Neural cell (in vitro differentiated cells): ENCODE data around the gene KDM4C. TPM values are rescaled to one million over a fixed set of nuclear protein-coding genes. Genes with fewer than 3 reads are reported as not detected.

Experiments used
- H2AFZ ChIP-seq: fragments of 200-600, 300-800 bp; sonication (generic), shearing (Covaris generic); 2 replicates; pipeline ENCODE4 v1.6.0; 2014; ENCODE audit warnings: low read depth, mild to moderate bottlenecking, antibody characterized with exemption, low read length, moderate library complexity
- H3F3A ChIP-seq: fragments of 200-600 bp; shearing (Covaris generic); 2 replicates; pipeline ENCODE4 v1.6.1; 2016; ENCODE audit warnings: mild to moderate bottlenecking, moderate library complexity, mixed read lengths, antibody characterized with exemption, low read length; ENCODE audit not compliant: insufficient read depth, poor library complexity, severe bottlenecking
- H3K27ac ChIP-seq: fragments of 200-600, 300-800 bp; sonication (generic), shearing (Covaris generic); 2 replicates; pipeline ENCODE4 v1.5.1; 2014; ENCODE audit warnings: mild to moderate bottlenecking, low read length, moderate library complexity
- H3K27me3 ChIP-seq: fragments of 300-800, 200-600 bp; sonication (generic), shearing (Covaris generic); 2 replicates; pipeline ENCODE4 v1.6.0; 2014; ENCODE audit warnings: mild to moderate bottlenecking, low read depth, low read length, moderate library complexity; ENCODE audit not compliant: insufficient read depth
- H3K36me3 ChIP-seq: fragments of 300-800, 200-600 bp; sonication (generic), shearing (Covaris generic); 2 replicates; pipeline ENCODE4 v1.5.1; 2014; ENCODE audit warnings: mild to moderate bottlenecking, antibody characterized with exemption, low read length, moderate library complexity; ENCODE audit not compliant: insufficient read depth
- H3K4me2 ChIP-seq: fragments of 300-800, 200-600 bp; sonication (generic), shearing (Covaris generic); 2 replicates; pipeline ENCODE4 v1.6.0; 2014; ENCODE audit warnings: mild to moderate bottlenecking, low read length
- H3K4me3 ChIP-seq: fragments of 300-800, 200-600 bp; sonication (generic), shearing (Covaris generic); 2 replicates; pipeline ENCODE4 v1.5.1; 2014; ENCODE audit warnings: mild to moderate bottlenecking, low read length, moderate library complexity
- H3K79me2 ChIP-seq: fragments of 200-600 bp; shearing (Covaris generic); replicated peaks from 2 replicates; pipeline ENCODE4 v1.6.0; 2014; ENCODE audit warnings: mild to moderate bottlenecking, low read length, moderate library complexity; ENCODE audit not compliant: insufficient read depth
- H3K9ac ChIP-seq: fragments of 300-800, 200-600 bp; sonication (generic), shearing (Covaris generic); 2 replicates; pipeline ENCODE4 v1.6.1; 2016; ENCODE audit warnings: mild to moderate bottlenecking, low read length, mixed read lengths
- H3K9me2 ChIP-seq: fragments of 200-600 bp; shearing (Covaris generic); 2 replicates; pipeline ENCODE4 v1.6.1; 2016; ENCODE audit warnings: mild to moderate bottlenecking, low read length, mixed read lengths; ENCODE audit not compliant: insufficient read depth
- H3K9me3 ChIP-seq: fragments of 200-600, 300-800 bp; sonication (generic), shearing (Covaris generic); 2 replicates; pipeline ENCODE4 v1.6.1; 2016; ENCODE audit warnings: mild to moderate bottlenecking, mixed run types, low read length, moderate library complexity, mixed read lengths
- H4K20me1 ChIP-seq: fragments of 200-600 bp; shearing (Covaris generic); 2 replicates; pipeline ENCODE4 v1.6.1; 2016; ENCODE audit warnings: mild to moderate bottlenecking, mixed run types; ENCODE audit not compliant: insufficient read depth
- EP300 ChIP-seq: fragments of 450-650 bp; conservative IDR thresholded peaks from 2 replicates; pipeline ENCODE4 v1.6.1; 2014; ENCODE audit warnings: antibody characterized with exemption, mild to moderate bottlenecking, moderate library complexity; ENCODE audit not compliant: poor library complexity, severe bottlenecking
- EZH2 ChIP-seq: fragments of 200-600, 300-800 bp; shearing (Covaris generic), sonication (generic); IDR thresholded peaks from 2 replicates; pipeline ENCODE4 v1.6.1; 2014; ENCODE audit warnings: antibody characterized with exemption, low read length, borderline replicate concordance, mild to moderate bottlenecking; ENCODE audit not compliant: insufficient read depth, poor library complexity, severe bottlenecking
- MXI1 ChIP-seq: fragments of 450-650 bp; conservative IDR thresholded peaks from 2 replicates; pipeline ENCODE4 v1.6.1; 2014; ENCODE audit warnings: antibody characterized with exemption, mild to moderate bottlenecking; ENCODE audit not compliant: poor library complexity, severe bottlenecking
- POLR2AphosphoS5 ChIP-seq: IDR thresholded peaks from 2 replicates; pipeline ENCODE4 v1.6.1; 2012
- RAD21 ChIP-seq: fragments of 450-650 bp; conservative IDR thresholded peaks from 2 replicates; pipeline ENCODE4 v1.6.1; 2014; ENCODE audit warnings: antibody characterized with exemption, mild to moderate bottlenecking, moderate library complexity
- SMC3 ChIP-seq: fragments of 450-650 bp; conservative IDR thresholded peaks from 2 replicates; pipeline ENCODE4 v1.6.1; 2014; ENCODE audit warnings: antibody characterized with exemption, mild to moderate bottlenecking, moderate library complexity; ENCODE audit not compliant: poor library complexity
- TAF1 ChIP-seq: IDR thresholded peaks from 2 replicates; pipeline ENCODE4 v1.6.1; 2012; ENCODE audit warnings: low read depth
- polyA plus RNA-seq: library from polyadenylated mRNA; depleted of rRNA; stranded (reverse); fragments of >200 nt; gene quantifications from 2 replicates; pipeline ENCODE4 v1.2.3, GENCODE V29; 2014
- TF ChIP-seq, protein P1 (sequence below): IDR thresholded peaks from 2 replicates; pipeline ENCODE4 v1.6.1; 2012; ENCODE audit warnings: borderline replicate concordance
- TF ChIP-seq, protein P2 (sequence below): fragments of 450-650 bp; IDR thresholded peaks from 2 replicates; pipeline ENCODE4 v1.5.1; 2014; ENCODE audit warnings: antibody characterized with exemption, mild to moderate bottlenecking, moderate library complexity; ENCODE audit not compliant: poor library complexity, severe bottlenecking

Gene KDM4C
- polyA plus RNA-seq, 1 donor from 2014 or later, result 21.1 TPM

DNA sequence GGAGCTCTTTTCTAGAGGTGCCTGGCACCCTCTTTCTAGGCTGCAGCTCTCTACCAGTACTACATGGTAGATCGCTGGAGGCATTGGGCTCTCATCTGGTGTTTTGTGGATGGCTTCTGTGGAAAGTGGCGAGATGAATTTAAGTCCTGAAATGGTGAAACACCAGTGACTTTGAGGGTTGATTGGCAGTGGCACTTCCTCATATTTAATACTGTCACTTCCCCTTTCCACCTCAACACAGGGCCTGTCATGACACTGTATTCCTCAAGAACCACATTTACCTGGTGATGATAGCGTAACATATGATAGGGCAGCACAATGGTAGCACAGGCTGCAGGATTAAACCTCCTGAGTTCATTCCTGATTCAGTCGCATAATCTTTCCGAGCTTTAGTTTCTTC, 132.1 kb downstream of the KDM4C start:
- Histone ChIP-seq H4K20me1 (no peaks in the 10 kb centered on the region), H3K9me3 (no peaks in the 10 kb centered on the region), H3K9me2 (no peaks in the 10 kb centered on the region), H3K36me3 (no peaks in the 10 kb centered on the region), H3K4me3 (no peak overlapping the region), H3F3A (no peaks in the 10 kb centered on the region), H3K27me3 (no peaks in the 10 kb centered on the region), H3K27ac (no peak overlapping the region), H2AFZ (no peak overlapping the region), H3K9ac (no peak overlapping the region), H3K4me2 (no peak overlapping the region), H3K79me2 (no peaks in the 10 kb centered on the region)
- TF ChIP-seq EP300 (no peak), TAF1 (no peak), POLR2AphosphoS5 (no peak), MXI1 (no peak), RAD21 (no peak), SMC3 (no peak), EZH2 (no peak)
- TF ChIP-seq, protein P1, sequence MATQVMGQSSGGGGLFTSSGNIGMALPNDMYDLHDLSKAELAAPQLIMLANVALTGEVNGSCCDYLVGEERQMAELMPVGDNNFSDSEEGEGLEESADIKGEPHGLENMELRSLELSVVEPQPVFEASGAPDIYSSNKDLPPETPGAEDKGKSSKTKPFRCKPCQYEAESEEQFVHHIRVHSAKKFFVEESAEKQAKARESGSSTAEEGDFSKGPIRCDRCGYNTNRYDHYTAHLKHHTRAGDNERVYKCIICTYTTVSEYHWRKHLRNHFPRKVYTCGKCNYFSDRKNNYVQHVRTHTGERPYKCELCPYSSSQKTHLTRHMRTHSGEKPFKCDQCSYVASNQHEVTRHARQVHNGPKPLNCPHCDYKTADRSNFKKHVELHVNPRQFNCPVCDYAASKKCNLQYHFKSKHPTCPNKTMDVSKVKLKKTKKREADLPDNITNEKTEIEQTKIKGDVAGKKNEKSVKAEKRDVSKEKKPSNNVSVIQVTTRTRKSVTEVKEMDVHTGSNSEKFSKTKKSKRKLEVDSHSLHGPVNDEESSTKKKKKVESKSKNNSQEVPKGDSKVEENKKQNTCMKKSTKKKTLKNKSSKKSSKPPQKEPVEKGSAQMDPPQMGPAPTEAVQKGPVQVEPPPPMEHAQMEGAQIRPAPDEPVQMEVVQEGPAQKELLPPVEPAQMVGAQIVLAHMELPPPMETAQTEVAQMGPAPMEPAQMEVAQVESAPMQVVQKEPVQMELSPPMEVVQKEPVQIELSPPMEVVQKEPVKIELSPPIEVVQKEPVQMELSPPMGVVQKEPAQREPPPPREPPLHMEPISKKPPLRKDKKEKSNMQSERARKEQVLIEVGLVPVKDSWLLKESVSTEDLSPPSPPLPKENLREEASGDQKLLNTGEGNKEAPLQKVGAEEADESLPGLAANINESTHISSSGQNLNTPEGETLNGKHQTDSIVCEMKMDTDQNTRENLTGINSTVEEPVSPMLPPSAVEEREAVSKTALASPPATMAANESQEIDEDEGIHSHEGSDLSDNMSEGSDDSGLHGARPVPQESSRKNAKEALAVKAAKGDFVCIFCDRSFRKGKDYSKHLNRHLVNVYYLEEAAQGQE, result no peak
- TF ChIP-seq, protein P2, sequence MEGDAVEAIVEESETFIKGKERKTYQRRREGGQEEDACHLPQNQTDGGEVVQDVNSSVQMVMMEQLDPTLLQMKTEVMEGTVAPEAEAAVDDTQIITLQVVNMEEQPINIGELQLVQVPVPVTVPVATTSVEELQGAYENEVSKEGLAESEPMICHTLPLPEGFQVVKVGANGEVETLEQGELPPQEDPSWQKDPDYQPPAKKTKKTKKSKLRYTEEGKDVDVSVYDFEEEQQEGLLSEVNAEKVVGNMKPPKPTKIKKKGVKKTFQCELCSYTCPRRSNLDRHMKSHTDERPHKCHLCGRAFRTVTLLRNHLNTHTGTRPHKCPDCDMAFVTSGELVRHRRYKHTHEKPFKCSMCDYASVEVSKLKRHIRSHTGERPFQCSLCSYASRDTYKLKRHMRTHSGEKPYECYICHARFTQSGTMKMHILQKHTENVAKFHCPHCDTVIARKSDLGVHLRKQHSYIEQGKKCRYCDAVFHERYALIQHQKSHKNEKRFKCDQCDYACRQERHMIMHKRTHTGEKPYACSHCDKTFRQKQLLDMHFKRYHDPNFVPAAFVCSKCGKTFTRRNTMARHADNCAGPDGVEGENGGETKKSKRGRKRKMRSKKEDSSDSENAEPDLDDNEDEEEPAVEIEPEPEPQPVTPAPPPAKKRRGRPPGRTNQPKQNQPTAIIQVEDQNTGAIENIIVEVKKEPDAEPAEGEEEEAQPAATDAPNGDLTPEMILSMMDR, result no peak

DNA sequence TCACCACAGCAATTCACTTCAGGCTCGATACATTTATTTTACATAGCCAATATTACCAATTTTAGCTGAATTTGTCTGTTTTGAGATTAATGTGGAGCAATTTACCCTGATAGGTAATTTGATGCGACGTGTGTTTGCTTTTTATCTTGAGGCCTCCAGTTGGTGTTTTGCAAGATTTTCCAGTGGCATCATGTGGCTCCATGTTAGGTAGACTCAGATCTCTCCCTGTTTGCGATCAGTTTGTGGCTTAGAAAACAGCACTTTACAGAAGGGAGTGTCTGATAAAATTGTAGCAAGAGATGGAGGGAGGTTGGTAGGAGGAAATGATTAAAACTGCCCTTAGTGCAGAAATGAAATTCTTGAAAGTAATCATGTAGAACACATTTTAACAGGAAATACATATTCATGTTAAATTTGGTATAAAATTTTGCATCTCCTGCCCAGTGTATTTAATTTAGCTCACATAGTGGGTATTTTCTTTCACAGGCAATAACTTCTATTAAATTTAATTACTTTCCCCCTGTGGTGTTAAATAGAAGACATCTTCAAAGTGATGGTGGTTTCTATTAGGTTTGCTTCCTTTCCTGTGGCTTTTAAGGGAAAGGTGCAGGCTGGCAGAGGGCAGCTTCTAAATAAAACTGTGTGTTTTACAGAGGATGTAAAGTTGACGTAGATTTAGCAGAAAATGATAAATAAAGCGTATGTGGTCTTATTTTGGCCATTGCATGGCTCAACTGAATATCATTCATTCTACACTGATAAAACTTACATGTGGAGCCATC, 135.8 kb downstream of the KDM4C start:
- no peaks in the 10 kb centered on the region for H3K27me3 ChIP-seq
- H3K9me3 ChIP-seq, result no peaks in the 10 kb centered on the region
- TF ChIP-seq SMC3 (no peak), TAF1 (no peak), MXI1 (no peak), RAD21 (no peak), EP300 (no peak), POLR2AphosphoS5 (no peak), EZH2 (no peak)
- TF ChIP-seq, protein P2, result no peak
- no peaks in the 10 kb centered on the region for H3K79me2 ChIP-seq
- H3K4me3 ChIP-seq, result no peak overlapping the region
- H3K9ac ChIP-seq, result no peak overlapping the region
- no peaks in the 10 kb centered on the region for H3K36me3 ChIP-seq
- no peaks in the 10 kb centered on the region for H3F3A ChIP-seq
- H4K20me1 ChIP-seq, result no peaks in the 10 kb centered on the region
- no peak overlapping the region for H3K4me2 ChIP-seq
- H2AFZ ChIP-seq, result no peak overlapping the region
- H3K9me2 ChIP-seq, result no peaks in the 10 kb centered on the region
- H3K27ac ChIP-seq, result no peak overlapping the region
